ENCODE results near the gene RCBTB2.
A peak's percentile ranks its signal among the peaks of the same experiment; 100 is the strongest.

RCBTB2 gene

DNA sequence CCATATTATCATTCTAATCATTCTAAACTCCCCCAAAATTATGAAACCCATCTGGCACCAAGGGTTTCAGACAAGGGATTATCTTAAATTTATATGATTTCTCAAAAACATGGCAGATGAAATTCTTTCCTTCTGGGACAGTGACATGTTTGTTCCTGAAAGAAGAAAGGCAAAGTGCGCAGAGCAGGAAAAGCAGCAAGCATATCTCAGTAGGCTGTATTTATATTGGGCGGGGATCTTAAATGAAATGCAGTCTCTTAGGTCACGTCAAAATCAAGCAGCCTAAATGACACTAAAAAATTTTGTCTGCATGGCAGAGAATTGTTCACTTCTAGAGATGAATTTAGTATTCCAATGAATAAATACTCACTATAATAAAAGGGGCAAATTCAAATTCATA, 49.3 kb downstream of the RCBTB2 start:
- no peaks in the 10 kb centered on the region for H3K4me1 ChIP-seq
- TF ChIP-seq, protein P1, sequence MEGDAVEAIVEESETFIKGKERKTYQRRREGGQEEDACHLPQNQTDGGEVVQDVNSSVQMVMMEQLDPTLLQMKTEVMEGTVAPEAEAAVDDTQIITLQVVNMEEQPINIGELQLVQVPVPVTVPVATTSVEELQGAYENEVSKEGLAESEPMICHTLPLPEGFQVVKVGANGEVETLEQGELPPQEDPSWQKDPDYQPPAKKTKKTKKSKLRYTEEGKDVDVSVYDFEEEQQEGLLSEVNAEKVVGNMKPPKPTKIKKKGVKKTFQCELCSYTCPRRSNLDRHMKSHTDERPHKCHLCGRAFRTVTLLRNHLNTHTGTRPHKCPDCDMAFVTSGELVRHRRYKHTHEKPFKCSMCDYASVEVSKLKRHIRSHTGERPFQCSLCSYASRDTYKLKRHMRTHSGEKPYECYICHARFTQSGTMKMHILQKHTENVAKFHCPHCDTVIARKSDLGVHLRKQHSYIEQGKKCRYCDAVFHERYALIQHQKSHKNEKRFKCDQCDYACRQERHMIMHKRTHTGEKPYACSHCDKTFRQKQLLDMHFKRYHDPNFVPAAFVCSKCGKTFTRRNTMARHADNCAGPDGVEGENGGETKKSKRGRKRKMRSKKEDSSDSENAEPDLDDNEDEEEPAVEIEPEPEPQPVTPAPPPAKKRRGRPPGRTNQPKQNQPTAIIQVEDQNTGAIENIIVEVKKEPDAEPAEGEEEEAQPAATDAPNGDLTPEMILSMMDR (IDR thresholded peaks at IDR 0.05), result no peak
- intact Hi-C loops (cut with DNase I; ENCODE audit: low total_unique reads), result no loop called here
- no peak overlapping the region for H3K4me3 ChIP-seq
- H3K27ac ChIP-seq, result no peak overlapping the region
- no peak for DNase-seq
- H3K36me3 ChIP-seq, result peaks cover 5 to 25% (median 11%) of the 10 kb centered on the region in 3 donors
- no peaks in the 10 kb centered on the region for H3K9me3 ChIP-seq
- no peaks in the 10 kb centered on the region for H3K27me3 ChIP-seq

DNA sequence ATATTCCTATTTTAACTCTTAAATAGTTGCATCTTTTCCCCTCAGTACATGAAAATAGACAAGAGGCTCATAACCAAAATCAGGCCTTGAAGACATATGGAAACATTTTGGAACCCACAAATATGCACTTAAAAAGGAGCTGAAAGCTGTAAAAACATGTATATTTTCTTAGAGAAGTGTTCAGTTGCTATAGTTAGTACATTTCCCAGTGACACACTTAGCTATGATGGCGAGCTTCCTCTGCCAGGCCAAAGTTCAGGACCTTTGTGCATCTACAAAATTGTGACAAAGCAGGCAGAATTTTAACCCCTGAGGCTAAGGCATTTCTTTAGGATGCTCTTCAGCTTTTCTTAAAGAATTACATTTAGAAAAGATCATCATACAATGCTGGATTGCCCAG, 54.5 kb downstream of the RCBTB2 start:
- Histone ChIP-seq H3K4me1 (peaks cover 0 to 15% (median 2%) of the 10 kb centered on the region in 4 donors), H3K9me3 (no peaks in the 10 kb centered on the region), H3K27ac (no peak overlapping the region), H3K4me3 (no peak overlapping the region), H3K27me3 (no peaks in the 10 kb centered on the region), H3K36me3 (peaks cover 4 to 20% (median 11%) of the 10 kb centered on the region in 3 donors)
- no peak for DNase-seq
- intact Hi-C loops (cut with DNase I; ENCODE audit: low total_unique reads), result no loop called here
- TF ChIP-seq, protein P1 (IDR thresholded peaks at IDR 0.05), result no peak

DNA sequence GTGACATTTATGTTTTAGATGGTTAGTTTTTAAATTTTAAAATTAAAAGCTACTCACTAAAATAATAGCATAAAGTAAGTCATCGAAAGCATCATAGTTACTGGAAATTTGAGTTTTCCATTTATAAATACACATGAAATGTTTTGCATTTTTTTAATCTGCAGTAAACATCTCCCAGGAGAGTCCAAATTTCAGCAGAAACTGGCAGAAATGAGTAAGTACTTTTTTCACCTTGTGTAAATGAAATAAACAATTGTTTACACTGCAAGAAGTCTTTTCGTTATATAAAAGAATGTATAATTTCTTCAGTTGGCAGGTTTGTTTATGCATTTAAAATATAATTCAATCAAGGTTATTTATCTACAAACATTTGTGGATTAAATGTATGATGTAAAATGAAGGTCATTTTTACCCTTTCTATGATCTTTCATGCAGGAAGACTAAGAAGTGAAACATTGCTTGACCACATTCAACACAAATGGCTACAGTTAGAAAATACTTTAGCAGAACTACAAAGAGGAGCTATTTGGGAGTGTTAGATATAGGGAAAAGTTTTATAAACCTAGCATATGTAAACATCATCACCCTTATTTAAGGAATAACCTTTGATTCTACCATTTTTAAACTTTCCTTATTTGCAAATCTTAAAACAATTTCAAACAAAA, 55.6 kb downstream of the RCBTB2 start:
- Histone ChIP-seq H3K27ac (peak overlapping the region in 1 of 2 donors; percentile 9), H3K9me3 (no peaks in the 10 kb centered on the region), H3K36me3 (peaks cover 4 to 16% (median 11%) of the 10 kb centered on the region in 3 donors), H3K27me3 (no peaks in the 10 kb centered on the region), H3K4me3 (no peak overlapping the region), H3K4me1 (peaks cover 0 to 15% (median 2%) of the 10 kb centered on the region in 4 donors)
- intact Hi-C loops (cut with DNase I; ENCODE audit: low total_unique reads), result no loop called here
- DNase-seq, result no peak
- TF ChIP-seq, protein P1 (IDR thresholded peaks at IDR 0.05), result no peak

DNA sequence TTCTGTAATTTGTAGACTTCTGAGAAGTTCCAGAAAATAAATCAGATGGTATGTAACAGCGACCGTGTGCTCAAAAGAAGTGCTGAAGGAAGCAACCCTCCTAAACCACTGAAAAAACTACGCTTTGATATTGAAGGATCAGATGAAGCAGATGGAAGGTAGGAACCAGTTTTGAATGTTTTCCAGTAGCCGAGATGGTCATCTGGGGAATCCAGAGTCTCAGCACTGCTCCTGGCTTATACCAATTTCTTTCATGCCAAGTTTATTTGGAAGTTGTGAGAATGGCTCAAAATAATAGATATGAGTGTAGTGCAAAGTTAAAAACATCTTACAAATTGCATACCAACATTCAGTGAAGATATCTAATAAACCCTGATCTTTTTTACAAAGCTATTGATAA, 56.2 kb downstream of the RCBTB2 start:
- intact Hi-C loops (cut with DNase I; ENCODE audit: low total_unique reads), result no loop called here
- DNase-seq, result no peak
- Histone ChIP-seq H3K4me1 (peaks cover 0 to 15% (median 2%) of the 10 kb centered on the region in 4 donors), H3K9me3 (no peaks in the 10 kb centered on the region), H3K27me3 (no peaks in the 10 kb centered on the region), H3K27ac (no peak overlapping the region), H3K4me3 (no peak overlapping the region), H3K36me3 (peaks cover 4 to 16% (median 11%) of the 10 kb centered on the region in 3 donors)
- TF ChIP-seq, protein P1 (IDR thresholded peaks at IDR 0.05), result no peak

DNA sequence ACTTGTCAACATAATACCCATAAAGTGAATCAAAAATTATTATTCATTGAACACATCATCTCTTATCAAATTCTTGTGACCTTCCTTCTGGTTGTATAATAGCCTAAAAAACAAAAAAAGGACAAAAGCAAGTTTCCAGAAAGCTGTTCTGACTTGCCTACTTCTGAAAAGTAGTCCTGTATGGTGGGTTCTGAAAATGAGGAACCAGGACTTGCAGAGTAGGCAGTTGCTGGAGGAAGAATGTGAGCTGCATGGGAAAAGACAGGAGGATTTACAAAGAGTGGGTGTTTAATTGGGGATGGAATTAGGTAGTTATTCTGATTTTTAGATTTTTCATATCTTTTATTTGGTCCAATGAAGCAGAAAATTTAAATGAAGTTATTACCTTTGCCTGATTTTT, 56.7 kb downstream of the RCBTB2 start:
- no peak for DNase-seq
- Histone ChIP-seq H3K36me3 (peaks cover 4 to 16% (median 11%) of the 10 kb centered on the region in 3 donors), H3K4me3 (no peak overlapping the region), H3K9me3 (no peaks in the 10 kb centered on the region), H3K27ac (no peak overlapping the region), H3K4me1 (peaks cover 0 to 15% (median 2%) of the 10 kb centered on the region in 4 donors), H3K27me3 (no peaks in the 10 kb centered on the region)
- TF ChIP-seq, protein P1 (IDR thresholded peaks at IDR 0.05), result no peak
- intact Hi-C loops (cut with DNase I; ENCODE audit: low total_unique reads), result no loop called here

All from tibial artery (tissue), 4 donors.